Stimulated activated CD8-positive, alpha-beta memory T cell treated with anti-CD3 and anti-CD28 coated beads, Interleukin-2, amount 100 ng/mL, for 1 hour (primary cell): ENCODE data around the gene CLDN10.
"Not testable (repeated sequence)": the region's sequence is repeated elsewhere in the genome, so short reads cannot be mapped to it uniquely, and the experiment has no call there.

Experiments used
- DNase-seq, 2 donors: peaks; one replicate each; pipeline ENCODE4 v3.0.0-alpha.2; 2020; ENCODE audit warnings: low read depth in 2 of 2

The CLDN10 gene, protein sequence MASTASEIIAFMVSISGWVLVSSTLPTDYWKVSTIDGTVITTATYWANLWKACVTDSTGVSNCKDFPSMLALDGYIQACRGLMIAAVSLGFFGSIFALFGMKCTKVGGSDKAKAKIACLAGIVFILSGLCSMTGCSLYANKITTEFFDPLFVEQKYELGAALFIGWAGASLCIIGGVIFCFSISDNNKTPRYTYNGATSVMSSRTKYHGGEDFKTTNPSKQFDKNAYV

DNA sequence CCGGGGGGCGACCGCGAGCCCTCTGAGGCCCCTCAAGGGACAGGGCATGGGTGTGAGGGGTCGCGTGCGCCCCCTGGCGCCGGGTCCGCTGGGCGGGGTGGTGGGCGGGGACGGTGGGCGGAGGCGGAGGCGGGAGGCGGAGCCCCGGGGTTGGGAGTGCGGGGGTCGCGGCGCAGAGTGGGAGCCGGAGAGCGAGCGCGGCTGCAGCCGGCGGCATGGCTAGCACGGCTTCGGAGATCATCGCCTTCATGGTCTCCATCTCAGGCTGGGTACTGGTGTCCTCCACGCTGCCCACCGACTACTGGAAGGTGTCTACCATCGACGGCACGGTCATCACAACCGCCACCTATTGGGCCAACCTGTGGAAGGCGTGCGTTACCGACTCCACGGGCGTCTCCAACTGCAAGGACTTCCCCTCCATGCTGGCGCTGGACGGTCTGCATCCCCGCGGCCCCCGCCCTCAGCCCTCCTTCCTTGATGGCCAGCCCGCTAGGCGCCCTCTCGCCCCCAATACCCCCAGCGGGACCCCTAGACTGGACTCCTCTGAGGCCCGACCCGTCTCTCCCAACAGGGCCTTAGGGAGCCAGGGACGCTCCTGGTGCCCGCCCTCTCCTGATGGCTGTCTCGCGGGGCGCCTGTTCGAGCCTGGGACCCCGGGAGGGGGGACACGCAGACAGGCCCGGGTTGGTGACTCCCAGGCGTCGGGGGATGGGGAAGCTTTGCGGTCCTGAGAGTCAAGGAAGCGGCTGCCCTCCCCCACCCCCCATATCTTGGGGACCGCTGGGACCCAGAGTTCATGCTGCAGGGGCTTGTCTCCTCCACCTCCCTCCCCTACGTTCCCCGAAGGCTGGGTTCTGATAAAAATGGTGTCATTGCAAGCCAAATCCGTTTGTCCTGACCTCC lies at the start of gene CLDN10:
Gene CLDN10 (plus strand): TSS at position 182 of the 903 bp plus-strand sequence. CDS start 34 bp downstream, at position 216.
- no peak for DNase-seq

DNA sequence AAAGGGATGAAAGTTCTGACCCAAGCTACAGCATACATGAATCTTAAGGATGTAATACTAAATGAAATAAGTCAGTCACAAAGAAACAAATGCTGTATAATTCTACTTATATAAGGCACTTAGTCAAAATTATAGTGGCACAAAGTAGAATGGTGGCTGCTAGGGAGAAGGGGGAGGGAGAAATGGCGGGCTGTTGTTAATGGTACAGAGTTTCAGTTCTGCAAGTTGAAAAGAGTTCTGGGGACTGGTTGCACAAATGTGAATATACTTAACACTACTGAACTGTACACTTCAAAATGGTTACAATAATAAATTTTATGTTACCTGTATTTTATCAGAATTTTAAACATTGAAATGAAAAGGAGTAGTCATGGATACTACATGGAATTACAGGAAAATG lies 48.9 kb upstream of the CLDN10 start:
- DNase-seq = no peak

GRCh38 chr13:95505265-95505664 lies 47.3 kb upstream of the CLDN10 start:
- no peak for DNase-seq

DNA sequence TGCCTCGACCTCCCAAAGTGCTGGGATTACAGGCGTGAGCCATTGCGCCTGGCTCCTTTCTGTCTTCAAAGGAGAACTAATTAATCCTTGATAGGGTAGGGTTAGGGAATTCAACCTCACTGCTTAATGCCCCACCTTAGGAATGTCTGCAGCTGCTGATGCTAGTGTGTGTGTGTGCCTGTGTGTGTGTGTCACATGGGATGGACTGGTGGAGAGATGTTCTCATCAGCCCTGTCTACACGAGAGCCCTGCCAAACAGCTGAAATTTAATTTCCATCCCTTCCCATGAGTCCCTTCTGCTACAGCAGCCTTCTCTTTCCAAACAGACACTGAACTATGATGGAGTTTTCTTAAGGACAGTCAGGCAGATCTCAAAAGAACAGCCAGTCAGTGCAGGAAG lies 46.5 kb upstream of the CLDN10 start:
- no peak for DNase-seq

DNA sequence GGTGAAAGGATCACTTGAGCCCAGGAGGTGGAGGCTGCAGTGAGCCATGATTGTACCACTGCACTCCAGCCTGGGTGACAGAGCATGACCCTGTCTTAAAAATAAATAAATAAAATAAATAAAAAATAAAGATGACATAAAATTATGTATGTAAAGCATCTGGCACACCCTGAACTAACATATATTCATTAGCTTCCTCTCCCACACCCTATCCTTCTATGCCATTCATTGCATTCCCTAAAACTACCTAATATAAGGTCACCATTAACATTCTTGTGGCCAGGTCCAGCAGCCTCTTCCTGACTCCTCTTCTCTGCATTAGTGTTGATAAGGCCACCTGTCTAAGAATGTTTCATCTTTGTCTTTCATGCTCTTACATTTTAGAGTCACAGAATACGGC lies 44.5 kb upstream of the CLDN10 start:
- no peak for DNase-seq

GRCh38 chr13:95508996-95509395 lies 43.5 kb upstream of the CLDN10 start:
- no peak for DNase-seq

GRCh38 chr13:95509521-95510310 lies 42.8 kb upstream of the CLDN10 start:
- no peak for DNase-seq

- DNase-seq = no peak
Measured at GRCh38 chr13:95510950-95511349, 41.6 kb upstream of the CLDN10 start.

- no peak for DNase-seq
Measured at GRCh38 chr13:95512424-95512823, 40.1 kb upstream of the CLDN10 start.

- DNase-seq = no peak
Measured at GRCh38 chr13:95512957-95513356, 39.6 kb upstream of the CLDN10 start.

- DNase-seq = not testable (repeated sequence)
Measured at GRCh38 chr13:95515606-95516005, 36.9 kb upstream of the CLDN10 start.

DNA sequence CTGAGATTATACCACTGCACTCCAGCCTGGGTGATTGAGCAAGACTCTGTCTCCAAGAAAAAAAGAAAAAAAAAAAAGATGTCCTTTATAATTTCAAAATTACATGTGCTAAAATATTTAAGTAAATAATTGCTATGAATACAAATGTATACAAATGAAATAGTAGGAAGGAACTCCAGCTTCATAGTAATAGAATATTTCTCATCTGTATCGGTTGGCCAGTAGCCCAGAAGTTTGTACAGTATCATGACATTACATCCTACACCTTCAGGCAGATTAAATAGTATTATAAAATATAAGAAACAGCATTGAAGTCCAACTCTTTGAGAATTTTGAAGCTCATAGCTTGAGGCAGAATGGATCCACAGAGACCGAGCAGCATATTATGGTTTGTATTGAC lies 36.5 kb upstream of the CLDN10 start:
- DNase-seq = no peak

GRCh38 chr13:95516492-95516891 lies 36.0 kb upstream of the CLDN10 start:
- no peak for DNase-seq

DNA sequence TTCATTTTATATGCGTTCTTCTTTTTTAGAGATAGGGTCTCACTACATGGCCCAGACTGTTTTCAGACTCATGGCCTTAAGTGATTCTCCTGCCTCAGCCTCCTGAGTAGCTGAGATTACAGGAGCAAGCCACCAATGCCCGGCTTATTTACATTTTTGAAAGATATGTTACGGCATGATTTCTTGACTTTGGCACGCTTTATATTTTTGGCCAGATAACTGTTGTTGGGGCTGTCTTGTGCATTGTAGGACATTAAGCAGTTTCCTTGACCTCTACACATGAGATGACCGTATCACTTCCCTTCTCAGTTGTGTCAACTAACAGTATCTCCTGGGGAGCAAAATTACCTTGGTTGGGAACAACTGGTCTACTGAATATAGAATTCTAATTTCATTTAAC lies 28.9 kb upstream of the CLDN10 start:
- DNase-seq = no peak

- DNase-seq = no peak
Measured at GRCh38 chr13:95524264-95524901, 28.1 kb upstream of the CLDN10 start.

DNA sequence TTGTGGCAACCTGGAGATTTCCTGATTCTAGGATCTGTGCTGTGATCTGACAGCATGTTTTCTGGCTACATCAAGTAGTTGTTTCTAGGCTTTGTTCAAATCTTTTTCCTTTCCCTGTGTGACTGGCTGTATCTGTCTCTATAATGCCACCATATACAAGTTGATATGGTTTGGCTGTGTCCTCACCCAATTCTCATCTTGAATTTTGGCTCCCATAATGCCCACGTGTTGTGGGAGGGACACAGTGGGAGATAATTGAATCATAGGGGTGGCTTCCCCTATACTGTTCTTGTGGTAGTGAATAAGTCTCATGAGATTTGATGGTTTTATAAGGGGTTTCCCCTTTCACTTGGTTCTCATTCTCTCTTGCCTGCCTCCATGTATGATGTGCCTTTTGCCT lies 24.6 kb upstream of the CLDN10 start:
- no peak for DNase-seq

GRCh38 chr13:95530178-95530577 lies 22.3 kb upstream of the CLDN10 start:
- DNase-seq = no peak

DNA sequence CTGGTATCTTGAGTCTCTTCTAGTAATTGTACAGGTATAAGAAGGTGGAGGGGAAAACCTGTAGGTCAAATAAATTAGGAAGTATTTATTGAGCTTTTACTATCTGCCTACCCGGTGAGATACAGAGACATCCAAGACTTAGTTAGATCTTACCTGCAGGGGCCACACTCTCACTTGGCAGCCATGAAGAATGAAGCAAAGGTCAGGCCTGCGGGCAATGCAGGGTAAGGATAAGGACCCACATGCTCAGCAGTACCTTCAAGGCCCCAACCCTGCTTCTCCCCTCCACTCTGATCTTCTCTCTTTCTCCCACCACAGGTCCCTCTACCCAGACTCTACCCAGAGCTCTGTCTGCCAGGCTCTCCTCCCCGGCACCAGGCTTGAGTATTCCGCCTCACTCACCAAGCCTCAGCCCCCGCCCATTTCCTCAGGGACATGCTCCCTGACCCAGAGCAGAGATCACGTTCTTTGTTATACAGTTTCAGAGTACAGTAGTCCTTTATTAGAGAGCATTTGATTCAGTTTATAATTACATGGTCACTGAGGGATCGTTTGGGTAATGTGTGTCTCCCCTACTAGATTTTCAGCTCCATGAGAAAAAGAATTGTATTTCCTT lies 18.9 kb upstream of the CLDN10 start:
- no peak for DNase-seq

DNA sequence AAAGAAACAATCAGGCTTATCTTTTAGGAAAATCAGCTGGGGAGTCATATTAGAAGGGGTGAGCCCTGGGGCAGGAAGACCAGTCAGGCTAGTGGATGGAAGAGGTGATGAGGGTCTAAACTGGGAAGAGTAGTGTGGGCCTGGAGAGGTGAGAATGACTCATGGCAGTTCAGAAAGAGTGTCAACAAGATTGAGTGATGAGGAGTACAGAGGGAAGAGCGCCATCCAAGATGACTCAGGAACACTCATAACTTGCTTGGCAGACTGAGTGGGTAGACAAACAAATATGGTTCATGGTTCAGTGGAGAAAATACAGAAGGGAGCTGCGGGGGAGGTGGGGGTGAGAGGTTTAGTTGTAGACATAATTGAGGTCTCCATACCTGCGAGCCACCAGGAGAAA lies 17.3 kb upstream of the CLDN10 start:
- DNase-seq = no peak

DNA sequence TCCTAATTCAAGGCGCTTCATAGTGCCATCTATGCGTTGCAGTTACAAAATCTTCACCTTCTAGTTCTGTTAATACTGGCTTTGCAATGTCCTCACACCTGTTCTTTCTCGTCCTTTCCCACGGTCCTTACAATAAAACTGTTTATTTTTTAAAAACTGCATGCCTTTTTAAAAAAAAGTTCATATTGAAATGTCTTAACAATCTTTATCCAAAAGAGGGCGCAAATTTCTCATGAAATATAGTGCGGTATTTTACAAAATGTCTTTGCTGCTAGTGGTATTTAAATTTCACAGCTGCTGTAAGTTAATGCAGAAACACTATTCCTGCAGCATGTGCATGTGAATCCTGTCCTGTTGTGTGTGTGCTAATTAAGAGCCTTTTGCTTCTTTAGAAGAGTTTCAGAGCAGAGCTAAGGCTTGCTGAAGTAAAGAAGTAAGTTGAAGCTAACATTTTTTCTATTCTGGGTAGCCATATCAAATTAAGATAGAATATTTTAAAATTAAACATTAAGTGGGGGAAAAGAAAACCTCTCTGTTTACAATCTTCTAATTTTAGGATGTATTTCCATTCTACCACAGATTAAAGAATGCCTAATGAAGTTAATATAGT lies 15.8 kb upstream of the CLDN10 start:
- DNase-seq = no peak

- no peak for DNase-seq
Measured at GRCh38 chr13:95540888-95541287, 11.6 kb upstream of the CLDN10 start.
